GM12865 (cell line): Measurements from ENCODE around the gene FOXK1.

Experiments
- DNase-seq: peaks from one replicate; pipeline ENCODE4 v3.0.0; 2010; ENCODE audit warnings: low read depth
- H3K4me3 ChIP-seq: 2 replicates; pipeline ENCODE4 v1.5.1; 2011; ENCODE audit warnings: mild to moderate bottlenecking, low read depth, low read length, control low read depth
- TF ChIP-seq, protein P1 (sequence below): IDR thresholded peaks from 2 replicates; pipeline ENCODE4 v1.5.1; 2011; ENCODE audit warnings: low read length, control low read depth, low read depth, inconsistent platforms; ENCODE audit not compliant: insufficient read depth; ENCODE audit errors: missing control alignments

The FOXK1 gene

DNA sequence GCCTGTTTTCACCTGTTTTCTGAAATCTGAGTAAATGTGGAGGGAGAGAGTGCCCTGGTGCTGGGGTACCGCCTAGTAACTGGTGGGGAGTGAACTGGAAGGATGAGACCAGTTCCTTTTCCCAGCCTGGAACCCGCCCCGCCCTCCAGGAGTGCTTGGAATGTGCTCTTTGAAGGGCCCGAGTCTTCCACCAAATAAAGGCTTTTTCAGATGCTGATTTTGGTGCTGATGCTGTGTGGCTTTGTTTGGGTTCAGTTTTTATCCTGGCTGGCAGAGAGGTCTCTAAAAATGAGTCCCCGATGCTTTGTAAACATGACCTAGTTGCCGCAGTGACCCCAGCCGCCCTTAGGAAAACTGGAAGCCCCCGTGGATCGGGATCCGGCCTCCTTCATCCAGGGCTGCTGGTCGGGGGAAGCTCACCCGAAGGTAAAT lies 25.9 kb downstream of the FOXK1 start:
- TF ChIP-seq, protein P1, sequence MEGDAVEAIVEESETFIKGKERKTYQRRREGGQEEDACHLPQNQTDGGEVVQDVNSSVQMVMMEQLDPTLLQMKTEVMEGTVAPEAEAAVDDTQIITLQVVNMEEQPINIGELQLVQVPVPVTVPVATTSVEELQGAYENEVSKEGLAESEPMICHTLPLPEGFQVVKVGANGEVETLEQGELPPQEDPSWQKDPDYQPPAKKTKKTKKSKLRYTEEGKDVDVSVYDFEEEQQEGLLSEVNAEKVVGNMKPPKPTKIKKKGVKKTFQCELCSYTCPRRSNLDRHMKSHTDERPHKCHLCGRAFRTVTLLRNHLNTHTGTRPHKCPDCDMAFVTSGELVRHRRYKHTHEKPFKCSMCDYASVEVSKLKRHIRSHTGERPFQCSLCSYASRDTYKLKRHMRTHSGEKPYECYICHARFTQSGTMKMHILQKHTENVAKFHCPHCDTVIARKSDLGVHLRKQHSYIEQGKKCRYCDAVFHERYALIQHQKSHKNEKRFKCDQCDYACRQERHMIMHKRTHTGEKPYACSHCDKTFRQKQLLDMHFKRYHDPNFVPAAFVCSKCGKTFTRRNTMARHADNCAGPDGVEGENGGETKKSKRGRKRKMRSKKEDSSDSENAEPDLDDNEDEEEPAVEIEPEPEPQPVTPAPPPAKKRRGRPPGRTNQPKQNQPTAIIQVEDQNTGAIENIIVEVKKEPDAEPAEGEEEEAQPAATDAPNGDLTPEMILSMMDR: no peak
- no peak for DNase-seq
- H3K4me3 ChIP-seq: no peak overlapping the region

DNA sequence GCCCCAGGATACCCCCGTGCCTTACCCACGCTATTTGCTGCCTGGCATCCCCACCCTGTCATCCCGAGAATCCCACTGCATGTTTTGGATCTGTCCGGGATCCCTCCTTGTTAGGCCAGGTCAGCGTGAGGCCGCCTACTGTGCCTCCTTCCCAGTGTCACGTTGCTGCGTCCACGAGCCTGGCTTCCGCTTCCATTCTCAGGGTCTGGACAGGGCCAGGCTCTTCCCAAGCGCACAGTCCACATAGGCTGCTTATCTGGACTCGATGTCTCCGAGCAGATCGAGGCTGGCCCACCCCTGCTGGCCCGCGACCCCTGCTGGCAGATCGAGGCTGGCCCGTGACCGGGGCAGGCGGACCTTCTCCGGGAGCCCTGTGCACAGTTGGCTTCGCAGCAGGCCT lies 27.1 kb downstream of the FOXK1 start:
- no peak for DNase-seq
- TF ChIP-seq, protein P1: no peak
- no peak overlapping the region for H3K4me3 ChIP-seq

DNA sequence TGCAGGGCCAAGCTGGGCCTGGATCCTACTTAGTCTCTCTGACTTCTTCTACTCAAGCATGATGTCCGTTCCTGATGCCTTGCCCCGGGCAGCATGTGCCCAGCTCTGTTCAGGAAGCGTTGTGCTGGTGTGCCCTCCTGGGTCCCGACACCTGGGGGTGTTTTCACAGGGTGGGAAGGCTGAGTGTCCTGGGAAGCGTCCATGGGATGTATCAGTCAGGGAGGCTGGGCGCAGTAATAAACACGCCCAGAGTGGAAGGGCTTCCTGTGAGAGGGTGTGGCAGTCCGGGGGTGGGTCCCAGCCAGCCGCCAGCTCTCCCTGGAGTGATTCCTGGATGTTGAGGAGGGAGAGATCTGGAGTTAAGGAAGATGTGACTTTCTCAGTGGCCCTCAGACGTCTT lies 29.0 kb downstream of the FOXK1 start:
- DNase-seq: no peak
- TF ChIP-seq, protein P1: no peak

DNA sequence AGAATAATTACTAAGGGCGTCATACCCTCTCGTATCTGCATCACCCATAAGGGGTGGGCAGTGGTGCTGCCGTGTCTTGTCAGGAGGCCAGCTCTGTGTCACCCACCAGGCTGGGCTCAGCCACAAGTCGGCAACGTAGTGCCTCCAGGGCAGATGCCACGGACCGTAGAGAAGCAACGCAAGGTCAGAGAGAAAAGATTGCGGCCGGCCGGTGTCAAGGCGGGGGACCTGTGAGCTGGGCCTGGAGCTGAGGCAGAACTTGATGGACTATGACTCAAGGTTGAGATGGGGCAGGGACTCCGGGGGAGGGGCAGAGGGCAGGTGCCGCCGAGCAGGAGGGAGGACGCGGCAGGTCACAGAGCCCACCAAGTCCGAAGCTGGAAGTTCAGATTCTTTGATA lies 29.5 kb downstream of the FOXK1 start:
- TF ChIP-seq, protein P1: no peak
- no peak overlapping the region for H3K4me3 ChIP-seq
- DNase-seq: no peak

More for the DNA sequence above, 29.0 kb downstream of the FOXK1 start:
- H3K4me3 ChIP-seq: no peak overlapping the region

DNA sequence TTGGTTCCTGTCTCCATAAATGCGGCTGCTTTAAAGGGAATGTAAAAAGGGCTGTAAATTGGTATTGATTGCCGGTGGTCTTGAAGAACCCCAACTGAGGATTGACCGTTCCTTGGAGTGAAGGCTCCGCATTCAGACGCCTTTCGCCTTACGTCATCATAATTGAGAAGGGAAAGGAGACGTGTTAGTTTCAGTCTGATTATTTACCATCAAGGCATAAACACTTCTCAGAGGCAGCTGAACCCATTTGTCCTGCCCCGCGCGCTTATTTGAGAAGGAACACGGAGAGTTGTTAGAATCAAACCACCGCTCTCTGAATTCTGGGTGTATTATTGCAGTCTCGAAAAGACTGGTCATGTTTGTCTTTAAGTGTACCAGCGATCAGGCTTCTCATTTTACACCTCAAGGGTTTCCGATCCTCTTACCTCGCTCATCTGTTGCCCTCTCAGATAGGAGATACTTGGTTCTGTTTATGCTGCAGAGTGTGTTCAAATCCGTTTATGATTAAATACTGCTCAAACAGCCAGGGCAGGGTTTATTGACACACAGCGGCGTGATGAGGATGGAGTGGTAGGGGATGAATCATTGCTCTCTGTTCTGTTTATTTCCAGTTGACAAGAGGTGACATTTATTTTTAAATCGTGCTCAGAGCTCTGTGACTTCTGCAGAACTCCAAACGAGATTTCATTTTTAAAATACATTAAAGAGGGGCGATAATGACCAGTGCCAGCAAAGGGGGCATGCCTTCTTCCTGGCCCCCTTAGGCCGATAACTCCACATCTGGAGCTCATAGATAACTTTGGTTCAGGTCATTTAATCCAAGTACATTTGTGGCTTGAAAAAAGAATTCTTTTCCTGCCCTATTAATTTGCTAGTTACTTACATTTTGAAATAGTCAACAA lies 30.4 kb downstream of the FOXK1 start:
- H3K4me3 ChIP-seq: peak overlapping the region; percentile 22
- DNase-seq: peak; percentile 62

DNA sequence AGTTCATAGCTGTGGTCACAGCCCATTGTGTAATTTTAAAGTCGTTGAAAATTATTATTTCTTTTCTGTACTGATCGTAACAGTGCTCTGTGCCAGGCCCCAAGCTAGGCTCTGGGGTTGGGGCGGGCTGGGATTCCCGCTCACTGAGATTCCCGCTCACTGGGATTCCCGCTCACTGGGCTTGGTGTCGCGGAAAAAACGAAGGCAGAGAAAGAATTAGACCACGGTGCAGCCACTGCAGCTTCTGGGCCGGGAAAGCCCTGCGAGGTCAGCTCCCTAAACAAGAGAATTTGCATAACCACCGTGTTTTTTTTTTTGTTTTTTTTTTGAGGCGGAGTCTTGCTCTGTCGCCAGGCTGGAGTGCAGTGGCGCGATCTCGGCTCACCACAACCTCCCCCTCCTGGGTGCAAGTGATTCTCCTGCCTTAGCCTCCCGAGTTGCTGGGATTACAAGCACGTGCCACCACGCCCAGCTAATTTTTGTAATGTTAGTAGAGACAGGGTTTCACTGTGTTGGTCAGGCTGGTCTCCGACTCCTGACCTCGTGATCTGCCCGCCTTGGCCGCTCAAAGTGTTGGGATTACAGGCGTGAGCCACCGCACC lies 31.2 kb downstream of the FOXK1 start:
- DNase-seq: peak; percentile 76
- H3K4me3 ChIP-seq: peak overlapping the region; percentile 22
- TF ChIP-seq, protein P1: no peak

More for the DNA sequence above, 30.4 kb downstream of the FOXK1 start:
- TF ChIP-seq, protein P1: no peak
